ENCODE results near the gene SMARCD2.

DNA sequence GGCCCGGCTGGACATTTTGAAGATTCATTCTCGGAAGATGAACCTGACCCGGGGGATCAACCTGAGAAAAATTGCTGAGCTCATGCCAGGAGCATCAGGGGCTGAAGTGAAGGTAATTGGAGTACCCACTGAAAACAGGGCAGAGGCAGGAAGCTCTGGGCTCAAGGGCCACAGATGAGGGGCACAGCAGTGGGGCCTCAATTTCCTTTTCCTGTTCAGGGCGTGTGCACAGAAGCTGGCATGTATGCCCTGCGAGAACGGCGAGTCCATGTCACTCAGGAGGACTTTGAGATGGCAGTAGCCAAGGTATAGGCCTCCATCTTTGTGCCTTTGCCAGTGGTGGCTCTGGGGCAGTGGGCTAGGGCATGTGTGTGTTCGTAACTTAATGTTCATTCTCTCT is 11.0 kb downstream of the SMARCD2 start:
- no peak for TF ChIP-seq POLR2A (IDR thresholded peaks at IDR 0.05)
- TF ChIP-seq, protein P1, sequence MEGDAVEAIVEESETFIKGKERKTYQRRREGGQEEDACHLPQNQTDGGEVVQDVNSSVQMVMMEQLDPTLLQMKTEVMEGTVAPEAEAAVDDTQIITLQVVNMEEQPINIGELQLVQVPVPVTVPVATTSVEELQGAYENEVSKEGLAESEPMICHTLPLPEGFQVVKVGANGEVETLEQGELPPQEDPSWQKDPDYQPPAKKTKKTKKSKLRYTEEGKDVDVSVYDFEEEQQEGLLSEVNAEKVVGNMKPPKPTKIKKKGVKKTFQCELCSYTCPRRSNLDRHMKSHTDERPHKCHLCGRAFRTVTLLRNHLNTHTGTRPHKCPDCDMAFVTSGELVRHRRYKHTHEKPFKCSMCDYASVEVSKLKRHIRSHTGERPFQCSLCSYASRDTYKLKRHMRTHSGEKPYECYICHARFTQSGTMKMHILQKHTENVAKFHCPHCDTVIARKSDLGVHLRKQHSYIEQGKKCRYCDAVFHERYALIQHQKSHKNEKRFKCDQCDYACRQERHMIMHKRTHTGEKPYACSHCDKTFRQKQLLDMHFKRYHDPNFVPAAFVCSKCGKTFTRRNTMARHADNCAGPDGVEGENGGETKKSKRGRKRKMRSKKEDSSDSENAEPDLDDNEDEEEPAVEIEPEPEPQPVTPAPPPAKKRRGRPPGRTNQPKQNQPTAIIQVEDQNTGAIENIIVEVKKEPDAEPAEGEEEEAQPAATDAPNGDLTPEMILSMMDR (IDR thresholded peaks at IDR 0.05): no peak
